GM12891 (cell line): ENCODE measurements around the gene IQCK.

ENCODE experiments used
- PAX5 ChIP-seq: IDR thresholded peaks from 2 replicates; pipeline ENCODE4 v1.6.1; 2011; ENCODE audit warnings: low read length, moderate library complexity, mild to moderate bottlenecking; ENCODE audit not compliant: insufficient read depth, severe bottlenecking
- POLR2A ChIP-seq: IDR thresholded peaks from 2 replicates; pipeline ENCODE4 v1.6.1; 2011; ENCODE audit warnings: low read depth, low read length, control low read depth
- POLR2AphosphoS5 ChIP-seq: IDR thresholded peaks from 2 replicates; pipeline ENCODE4 v1.6.1; 2011; ENCODE audit warnings: low read depth, low read length, control low read depth
- POU2F2 ChIP-seq: IDR thresholded peaks from 2 replicates; pipeline ENCODE4 v1.6.1; 2011; ENCODE audit warnings: low read depth, mild to moderate bottlenecking, control low read depth, low read length, moderate library complexity
- TAF1 ChIP-seq: IDR thresholded peaks from 2 replicates; pipeline ENCODE4 v1.6.1; 2011; ENCODE audit warnings: low read depth, low read length, control low read depth

GRCh38 chr16:19689342-19689741 is 28.7 kb upstream of the IQCK start:
- TF ChIP-seq POLR2A = no peak
- TF ChIP-seq POLR2AphosphoS5 = no peak
- TF ChIP-seq TAF1 = no peak
- TF ChIP-seq POU2F2 = no peak
- no peak for TF ChIP-seq PAX5
